GM23338 (cell line): ENCODE data around the gene S100A7A. TPM values are rescaled to one million over a fixed set of nuclear protein-coding genes. Genes with fewer than 3 reads are reported as not detected.

ENCODE experiments used
- polyA plus RNA-seq: library from polyadenylated mRNA; unstranded; fragments of >200 nt; fragmentation: Nextera tagmentation; extraction: Ambion mirVana; gene quantifications from 2 replicates; pipeline ENCODE4 v1.2.1, GENCODE V29; 2016
- small RNA-seq: library from RNA; depleted of rRNA; stranded (forward); fragments of <200 nt; gene quantifications from one replicate; pipeline ENCODE3, GENCODE V24; 2014; ENCODE audit warnings: low replicate concordance
- total RNA-seq: library from RNA; depleted of rRNA; stranded (reverse); fragments of >200 nt; shearing (Covaris generic); gene quantifications from 2 replicates; pipeline ENCODE4 v1.2.3, GENCODE V29; 2014; rRNA removed

Gene S100A7A
- total and polyA plus RNA-seq, 2 experiments from 2014 or later = not detected

Small RNA genes lying within 50 kb of the gene (small RNA-seq; reads per million reads assigned to genes)
- gene S100A15A = not detected

Other genes with a start within 250 kb of the S100A7A start
- gene LELP1, start 213.1 kb upstream of the S100A7A start, total RNA-seq = not detected in 2 replicates
- not detected in 2 replicates for gene LELP1, start 213.1 kb upstream of the S100A7A start, polyA plus RNA-seq
- gene PRR9, start 198.9 kb upstream of the S100A7A start, total RNA-seq = not detected in 2 replicates
- gene PRR9, start 198.9 kb upstream of the S100A7A start, polyA plus RNA-seq = not detected in 2 replicates
- not detected in 2 replicates for gene LORICRIN, start 156.8 kb upstream of the S100A7A start, total RNA-seq
- 0.23 and 0.24 TPM in 2 replicates for gene LORICRIN, start 156.8 kb upstream of the S100A7A start, polyA plus RNA-seq
- gene PGLYRP3, start 103.6 kb upstream of the S100A7A start, total RNA-seq = not detected in 2 replicates
- gene PGLYRP3, start 103.6 kb upstream of the S100A7A start, polyA plus RNA-seq = not detected in 2 replicates
- gene PGLYRP4, start 67.7 kb upstream of the S100A7A start, total RNA-seq = not detected in 2 replicates
- gene PGLYRP4, start 67.7 kb upstream of the S100A7A start, polyA plus RNA-seq = not detected in 2 replicates
- gene S100A9, start 58.7 kb upstream of the S100A7A start, total RNA-seq = not detected in 2 replicates
- gene S100A9, start 58.7 kb upstream of the S100A7A start, polyA plus RNA-seq = not detected in 2 replicates
- not detected in 2 replicates for gene S100A12, start 40.9 kb upstream of the S100A7A start, total RNA-seq
- not detected in 2 replicates for gene S100A12, start 40.9 kb upstream of the S100A7A start, polyA plus RNA-seq
- gene S100A8, start 25.4 kb upstream of the S100A7A start, total RNA-seq = not detected in 2 replicates
- gene S100A8, start 25.4 kb upstream of the S100A7A start, polyA plus RNA-seq = not detected in 2 replicates
- not detected in 2 replicates for gene S100A7, start 44.1 kb downstream of the S100A7A start, total RNA-seq
- not detected in 2 replicates for gene S100A7, start 44.1 kb downstream of the S100A7A start, polyA plus RNA-seq
- gene S100A6, start 119.5 kb downstream of the S100A7A start, total RNA-seq = 7.3 and 9.4 TPM in 2 replicates
- gene S100A6, start 119.5 kb downstream of the S100A7A start, polyA plus RNA-seq = 77.5 and 98.0 TPM in 2 replicates
- not detected in 2 replicates for gene S100A5, start 124.4 kb downstream of the S100A7A start, total RNA-seq
- gene S100A5, start 124.4 kb downstream of the S100A7A start, polyA plus RNA-seq = 0.47 TPM in 1 of 2 replicates, not detected in the other
- 8.2 and 14.2 TPM in 2 replicates for gene S100A4, start 129.3 kb downstream of the S100A7A start, total RNA-seq
- gene S100A4, start 129.3 kb downstream of the S100A7A start, polyA plus RNA-seq = 34.6 and 36.0 TPM in 2 replicates
- gene S100A3, start 132.7 kb downstream of the S100A7A start, total RNA-seq = not detected in 2 replicates
- gene S100A3, start 132.7 kb downstream of the S100A7A start, polyA plus RNA-seq = not detected in 2 replicates
- 0.66 TPM in 1 of 2 replicates, not detected in the other for gene S100A2, start 149.3 kb downstream of the S100A7A start, total RNA-seq
- 0.89 and 1.1 TPM in 2 replicates for gene S100A2, start 149.3 kb downstream of the S100A7A start, polyA plus RNA-seq
- 10.6 and 20.4 TPM in 2 replicates for gene S100A16, start 196.6 kb downstream of the S100A7A start, total RNA-seq
- 10.5 and 13.0 TPM in 2 replicates for gene S100A16, start 196.6 kb downstream of the S100A7A start, polyA plus RNA-seq
- 0.28 TPM in 1 of 2 replicates, not detected in the other for gene S100A14, start 199.8 kb downstream of the S100A7A start, total RNA-seq
- gene S100A14, start 199.8 kb downstream of the S100A7A start, polyA plus RNA-seq = 0.53 and 0.64 TPM in 2 replicates
- 32.7 and 35.3 TPM in 2 replicates for gene S100A13, start 211.0 kb downstream of the S100A7A start, total RNA-seq
- gene S100A13, start 211.0 kb downstream of the S100A7A start, polyA plus RNA-seq = 165 and 182 TPM in 2 replicates
- gene S100A1, start 211.9 kb downstream of the S100A7A start, total RNA-seq = 0.66 TPM in 1 of 2 replicates, not detected in the other
- 0.13 TPM in 1 of 2 replicates, not detected in the other for gene S100A1, start 211.9 kb downstream of the S100A7A start, polyA plus RNA-seq
- 68.9 and 73.4 TPM in 2 replicates for gene CHTOP, start 217.5 kb downstream of the S100A7A start, total RNA-seq
- 86.6 and 97.8 TPM in 2 replicates for gene CHTOP, start 217.5 kb downstream of the S100A7A start, polyA plus RNA-seq
- 25.6 and 28.1 TPM in 2 replicates for gene SNAPIN, start 242.2 kb downstream of the S100A7A start, total RNA-seq
- 43.7 and 48.5 TPM in 2 replicates for gene SNAPIN, start 242.2 kb downstream of the S100A7A start, polyA plus RNA-seq